DND-41 (cell line): ENCODE results near the gene NCKAP5L.
"Not testable (repeated sequence)": the region's sequence is repeated elsewhere in the genome, so short reads cannot be mapped to it uniquely, and the experiment has no call there.

Experiments
- ATAC-seq: fragments of 200-7000 bp; cut with Tn5 transposase; 3 replicates; pipeline ENCODE4 v1.9.1; 2021; ENCODE audit warnings: low read depth; ENCODE audit not compliant: insufficient read depth
- DNase-seq: peaks from one replicate; pipeline ENCODE4 v3.0.0-alpha.2; 2020
- H2AFZ ChIP-seq: 2 replicates; pipeline ENCODE4 v1.6.0; 2012; ENCODE audit warnings: low read depth, low read length
- H3K27ac ChIP-seq: 2 replicates; pipeline ENCODE4 v1.5.1; 2012; ENCODE audit warnings: low read length, inconsistent platforms
- H3K27me3 ChIP-seq: fragments of 200-600 bp; sonication (generic); 2 replicates; pipeline ENCODE4 v1.6.0; 2012; ENCODE audit warnings: low read length, mild to moderate bottlenecking, inconsistent platforms; ENCODE audit not compliant: insufficient read depth, poor library complexity
- H3K36me3 ChIP-seq: 2 replicates; pipeline ENCODE4 v1.5.1; 2012; ENCODE audit warnings: low read length, inconsistent platforms; ENCODE audit not compliant: insufficient read depth
- H3K4me1 ChIP-seq: 2 replicates; pipeline ENCODE4 v1.5.1; 2012; ENCODE audit warnings: mild to moderate bottlenecking, low read length; ENCODE audit not compliant: insufficient read depth
- H3K4me2 ChIP-seq: 2 replicates; pipeline ENCODE4 v1.6.0; 2012; ENCODE audit warnings: mild to moderate bottlenecking, moderate library complexity, low read length, inconsistent platforms; ENCODE audit not compliant: insufficient read depth
- H3K4me3 ChIP-seq, 2 experiments: fragments of 200-600 bp in 1 of 2; shearing (Covaris generic) in 1 of 2; 2 replicates each; pipeline ENCODE4 v1.5.1; 2012 to 2016; ENCODE audit warnings: inconsistent platforms in 2 of 2, low read length in 2 of 2, mild to moderate bottlenecking in 2 of 2, low read depth in 1 of 2, moderate library complexity in 1 of 2
- H3K79me2 ChIP-seq: 2 replicates; pipeline ENCODE4 v1.6.0; 2012; ENCODE audit warnings: low read length, inconsistent platforms; ENCODE audit not compliant: insufficient read depth
- H3K9ac ChIP-seq: 2 replicates; pipeline ENCODE4 v1.6.0; 2012; ENCODE audit warnings: low read depth, mild to moderate bottlenecking, inconsistent platforms, low read length, moderate library complexity
- H3K9me3 ChIP-seq: 2 replicates; pipeline ENCODE4 v1.5.1; 2012; ENCODE audit warnings: low read length, moderate library complexity, mild to moderate bottlenecking, inconsistent platforms; ENCODE audit not compliant: insufficient read depth, severe bottlenecking
- H4K20me1 ChIP-seq: 2 replicates; pipeline ENCODE4 v1.6.0; 2012; ENCODE audit warnings: low read length; ENCODE audit not compliant: insufficient read depth
- CTCF ChIP-seq: IDR thresholded peaks from 2 replicates; pipeline ENCODE4 v1.5.1; 2012; ENCODE audit warnings: borderline replicate concordance, low read length, moderate library complexity, mild to moderate bottlenecking; ENCODE audit not compliant: poor library complexity, severe bottlenecking; ENCODE audit errors: extremely low read depth
- EZH2 ChIP-seq: IDR thresholded peaks from 3 replicates; pipeline ENCODE4 v1.6.1; 2012; ENCODE audit warnings: borderline replicate concordance, low read depth, mild to moderate bottlenecking, moderate library complexity, low read length, inconsistent platforms; ENCODE audit not compliant: severe bottlenecking

NCKAP5L gene

DNA sequence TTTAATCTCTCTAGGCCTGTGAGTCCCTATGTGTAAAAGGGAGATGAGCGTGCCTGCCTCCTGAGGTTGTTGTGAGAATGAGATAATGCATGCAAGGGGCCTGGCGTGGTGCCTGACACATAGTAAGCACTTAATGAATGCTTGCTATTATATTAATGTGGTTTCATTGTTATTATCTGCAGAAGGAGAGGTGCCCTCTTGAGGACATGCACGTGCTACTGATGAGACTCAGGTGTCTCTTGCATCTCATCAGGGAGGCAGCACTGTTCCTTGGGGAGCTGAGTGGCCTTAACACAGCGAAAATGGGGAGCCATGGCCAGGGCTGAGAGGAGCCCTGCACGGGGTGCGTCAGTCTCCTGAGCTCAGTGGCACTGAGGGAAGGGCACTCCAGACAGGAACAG is 44.6 kb upstream of the NCKAP5L start:
- TF ChIP-seq CTCF = no peak
- no peak for TF ChIP-seq EZH2
- H2AFZ ChIP-seq = no peak overlapping the region
- no peaks in the 10 kb centered on the region for H3K36me3 ChIP-seq
- no peaks in the 10 kb centered on the region for H3K27me3 ChIP-seq
- H3K9ac ChIP-seq = no peak overlapping the region
- no peaks in the 10 kb centered on the region for H4K20me1 ChIP-seq
- no peaks in the 10 kb centered on the region for H3K9me3 ChIP-seq
- H3K27ac ChIP-seq = no peak overlapping the region
- H3K79me2 ChIP-seq = no peaks in the 10 kb centered on the region
- ATAC-seq (no peak), DNase-seq (no peak)
- H3K4me2 ChIP-seq = no peak overlapping the region
- no peaks in the 10 kb centered on the region for H3K4me1 ChIP-seq
- H3K4me3 ChIP-seq = no peak overlapping the region

- no peak overlapping the region for H3K4me2 ChIP-seq
- no peak for ATAC-seq
These were observed 44.2 kb upstream of the NCKAP5L start for GRCh38 chr12:49872381-49872780.

DNA sequence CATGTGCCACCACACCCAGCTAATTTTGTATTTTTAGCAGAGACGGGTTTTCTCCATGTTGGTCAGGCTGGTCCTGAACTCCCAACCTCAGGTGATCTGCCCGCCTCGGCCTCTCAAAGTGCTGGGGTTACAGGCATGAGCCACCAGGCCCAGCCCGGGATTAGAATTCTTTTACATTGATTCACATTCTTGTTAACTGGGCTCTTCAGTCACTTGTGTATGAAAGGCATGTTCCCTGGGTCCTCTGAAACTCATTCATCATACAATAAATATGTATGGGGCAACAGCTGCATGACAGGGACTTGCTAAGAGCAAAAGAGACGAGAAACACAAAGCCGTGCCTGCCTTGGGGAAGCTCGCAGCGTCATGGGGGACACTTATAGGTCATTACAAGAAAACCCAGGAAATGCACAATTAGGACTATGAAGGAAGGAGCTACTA is 43.6 kb upstream of the NCKAP5L start:
- ATAC-seq = not testable (repeated sequence)

More at GRCh38 chr12:49872381-49872780, 44.2 kb upstream of the NCKAP5L start:
- DNase-seq = no peak
- H3K36me3 ChIP-seq = no peaks in the 10 kb centered on the region
- H3K27ac ChIP-seq = no peak overlapping the region
- no peaks in the 10 kb centered on the region for H3K79me2 ChIP-seq
- H4K20me1 ChIP-seq = no peaks in the 10 kb centered on the region; the same call in 1 of the 2 replicates
- no peak overlapping the region for H3K9ac ChIP-seq
- no peaks in the 10 kb centered on the region for H3K27me3 ChIP-seq
- no peaks in the 10 kb centered on the region for H3K4me1 ChIP-seq
- H3K4me3 ChIP-seq = no peak overlapping the region
- no peaks in the 10 kb centered on the region for H3K9me3 ChIP-seq
- TF ChIP-seq CTCF = no peak
- TF ChIP-seq EZH2 = no peak
- no peak overlapping the region for H2AFZ ChIP-seq

GRCh38 chr12:49871263-49871561 is 43.0 kb upstream of the NCKAP5L start:
- Histone ChIP-seq H3K4me1 (no peaks in the 10 kb centered on the region), H3K4me3 (no peak overlapping the region), H4K20me1 (no peaks in the 10 kb centered on the region; the same call in 1 of the 2 replicates), H3K36me3 (no peaks in the 10 kb centered on the region), H3K9ac (no peak overlapping the region), H3K4me2 (no peak overlapping the region), H3K9me3 (no peaks in the 10 kb centered on the region), H3K27ac (no peak overlapping the region), H3K79me2 (no peaks in the 10 kb centered on the region), H2AFZ (no peak overlapping the region), H3K27me3 (no peaks in the 10 kb centered on the region)
- DNase-seq (no peak), ATAC-seq (no peak)
- no peak for TF ChIP-seq CTCF
- no peak for TF ChIP-seq EZH2

More for the DNA sequence above, 43.6 kb upstream of the NCKAP5L start:
- H3K4me3 ChIP-seq, H3K9ac ChIP-seq, H3K27me3 ChIP-seq, H3K4me1 ChIP-seq, H2AFZ ChIP-seq, H3K79me2 ChIP-seq, H3K27ac ChIP-seq, H3K36me3 ChIP-seq, H3K4me2 ChIP-seq, H3K9me3 ChIP-seq, H4K20me1 ChIP-seq, DNase-seq: not testable (repeated sequence)
